ENCODE data around the gene E2F2.

The E2F2 gene

GRCh38 chr1:23472351-23473036 is 58.5 kb downstream of the E2F2 start:
- TF ChIP-seq CTCF (IDR thresholded peaks at IDR 0.05; ENCODE audit: low read length, missing control alignments): no peak
- H3K4me3 ChIP-seq (replicated peaks; ENCODE audit: low read depth, low read length): no peak overlapping the region
- DNase-seq (ENCODE audit: low read depth): no peak

GRCh38 chr1:23471473-23472075 is 59.5 kb downstream of the E2F2 start:
- no peak for TF ChIP-seq CTCF (IDR thresholded peaks at IDR 0.05; ENCODE audit: low read length, missing control alignments)
- DNase-seq (ENCODE audit: low read depth): no peak

GRCh38 chr1:23470282-23471070 is 60.6 kb downstream of the E2F2 start:
- no peak for TF ChIP-seq CTCF (IDR thresholded peaks at IDR 0.05; ENCODE audit: low read length, missing control alignments)
- peak; percentile 94 for DNase-seq (ENCODE audit: low read depth)
- H3K4me3 ChIP-seq (replicated peaks; ENCODE audit: low read depth, low read length): no peak overlapping the region

More at GRCh38 chr1:23471473-23472075, 59.5 kb downstream of the E2F2 start:
- H3K4me3 ChIP-seq (replicated peaks; ENCODE audit: low read depth, low read length): no peak overlapping the region

GRCh38 chr1:23469372-23469982 is 61.6 kb downstream of the E2F2 start:
- no peak overlapping the region for H3K4me3 ChIP-seq (replicated peaks; ENCODE audit: low read depth, low read length)
- no peak for TF ChIP-seq CTCF (IDR thresholded peaks at IDR 0.05; ENCODE audit: low read length, missing control alignments)
- DNase-seq (ENCODE audit: low read depth): no peak

- H3K4me3 ChIP-seq (replicated peaks; ENCODE audit: low read depth, low read length): no peak overlapping the region
- no peak for DNase-seq (ENCODE audit: low read depth)
- TF ChIP-seq CTCF (IDR thresholded peaks at IDR 0.05; ENCODE audit: low read length, missing control alignments): no peak
These were observed 64.5 kb downstream of the E2F2 start for GRCh38 chr1:23466423-23466989.

- H3K4me3 ChIP-seq (replicated peaks; ENCODE audit: low read depth, low read length): no peak overlapping the region
- no peak for DNase-seq (ENCODE audit: low read depth)
- no peak for TF ChIP-seq CTCF (IDR thresholded peaks at IDR 0.05; ENCODE audit: low read length, missing control alignments)
These were observed 67.7 kb downstream of the E2F2 start for GRCh38 chr1:23463286-23463685.

Data from fibroblast of pulmonary artery (primary cell).